Fibroblast of skin of abdomen (primary cell): ENCODE data around the gene BAZ2A.

Source experiments
- DNase-seq: peaks from one replicate; pipeline ENCODE4 v3.0.0-alpha.2; 2013

BAZ2A gene

DNA sequence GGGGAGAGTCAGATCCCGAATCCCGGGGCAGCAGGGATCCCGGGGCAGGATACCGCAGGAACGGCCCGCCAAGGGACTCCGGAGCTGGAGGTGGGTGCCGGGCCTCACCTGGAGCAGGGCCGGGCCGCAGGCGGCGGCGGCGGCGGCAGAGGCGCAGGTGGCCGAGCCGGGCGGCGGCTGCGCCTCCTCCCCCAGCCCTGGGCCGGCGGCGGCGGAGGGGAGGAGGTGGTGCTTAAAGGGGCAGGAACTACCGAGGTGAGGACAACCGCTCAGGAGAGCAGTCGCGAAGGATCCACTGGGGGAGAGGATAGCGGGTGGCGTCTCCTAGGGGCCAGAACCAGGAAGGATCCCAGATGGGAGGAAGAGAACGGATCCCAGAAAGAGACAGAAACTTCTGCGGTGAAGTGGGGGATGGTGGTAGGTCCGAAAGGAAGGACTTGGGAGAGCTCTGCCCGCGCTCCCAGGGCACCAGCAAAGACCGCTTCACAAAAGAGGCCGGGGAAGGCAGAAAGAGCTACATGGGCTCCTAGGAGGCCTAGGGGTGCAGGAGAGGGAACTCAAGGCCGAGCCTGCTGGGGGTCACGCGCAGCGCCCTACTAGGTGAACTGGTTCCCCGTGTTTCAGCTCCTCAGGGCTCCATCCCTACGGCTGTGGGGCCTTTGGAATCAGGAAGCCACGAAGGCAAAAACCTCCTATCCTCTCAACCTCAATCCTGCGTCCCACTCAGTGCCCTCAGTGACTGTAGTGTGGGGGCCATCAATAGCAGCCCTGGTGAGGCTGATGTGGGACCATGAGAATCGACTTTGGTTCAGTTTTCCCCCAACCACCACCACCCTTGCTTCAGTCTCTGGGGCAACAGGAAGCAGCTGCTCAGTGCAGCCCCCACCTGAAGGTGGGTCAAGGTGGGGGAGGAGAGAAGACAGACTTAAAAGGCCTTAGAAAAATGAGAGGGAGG lies 5.0 kb upstream of the BAZ2A start:
- peak; percentile 86 for DNase-seq

GRCh38 chr12:56634242-56634836 lies 4.2 kb upstream of the BAZ2A start:
- no peak for DNase-seq

- no peak for DNase-seq
Observed at GRCh38 chr12:56633468-56634241, 3.5 kb upstream of the BAZ2A start.

DNA sequence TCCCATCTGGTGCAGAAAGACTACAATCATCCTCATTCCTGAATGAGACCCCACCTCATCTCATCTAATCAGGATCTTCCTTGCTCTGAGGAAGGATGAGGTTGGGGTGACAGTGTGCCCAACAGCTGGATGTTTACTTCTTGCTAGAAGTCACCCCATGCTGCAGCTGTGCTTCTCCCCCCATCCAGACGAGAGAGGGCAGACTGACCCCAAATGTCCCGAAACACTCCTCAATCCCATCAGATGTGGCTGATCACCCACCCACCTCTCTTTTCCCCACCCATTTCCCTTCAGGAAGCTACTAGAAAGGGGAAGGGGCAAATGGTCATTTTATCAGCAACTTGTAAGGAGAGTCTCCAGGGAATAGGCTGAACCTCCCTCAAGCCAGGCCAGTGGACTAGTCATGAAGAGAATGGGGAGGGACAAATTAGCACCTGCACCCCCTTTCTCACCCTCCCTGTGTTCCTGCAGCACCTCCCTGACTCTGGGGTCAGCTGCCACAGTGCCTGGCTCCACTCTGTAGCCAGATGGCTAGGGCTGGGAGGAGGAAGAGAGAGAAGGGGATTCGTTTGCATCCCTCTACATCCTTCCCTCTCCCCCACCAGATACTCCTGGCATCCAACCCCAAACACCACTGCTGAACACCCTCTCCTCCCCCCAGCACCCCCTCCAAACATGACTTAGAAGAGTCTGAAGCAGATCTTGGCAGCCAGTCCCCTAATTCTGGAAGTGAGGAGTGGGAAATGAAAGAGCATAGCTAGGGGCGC lies 2.8 kb upstream of the BAZ2A start:
- no peak for DNase-seq

DNA sequence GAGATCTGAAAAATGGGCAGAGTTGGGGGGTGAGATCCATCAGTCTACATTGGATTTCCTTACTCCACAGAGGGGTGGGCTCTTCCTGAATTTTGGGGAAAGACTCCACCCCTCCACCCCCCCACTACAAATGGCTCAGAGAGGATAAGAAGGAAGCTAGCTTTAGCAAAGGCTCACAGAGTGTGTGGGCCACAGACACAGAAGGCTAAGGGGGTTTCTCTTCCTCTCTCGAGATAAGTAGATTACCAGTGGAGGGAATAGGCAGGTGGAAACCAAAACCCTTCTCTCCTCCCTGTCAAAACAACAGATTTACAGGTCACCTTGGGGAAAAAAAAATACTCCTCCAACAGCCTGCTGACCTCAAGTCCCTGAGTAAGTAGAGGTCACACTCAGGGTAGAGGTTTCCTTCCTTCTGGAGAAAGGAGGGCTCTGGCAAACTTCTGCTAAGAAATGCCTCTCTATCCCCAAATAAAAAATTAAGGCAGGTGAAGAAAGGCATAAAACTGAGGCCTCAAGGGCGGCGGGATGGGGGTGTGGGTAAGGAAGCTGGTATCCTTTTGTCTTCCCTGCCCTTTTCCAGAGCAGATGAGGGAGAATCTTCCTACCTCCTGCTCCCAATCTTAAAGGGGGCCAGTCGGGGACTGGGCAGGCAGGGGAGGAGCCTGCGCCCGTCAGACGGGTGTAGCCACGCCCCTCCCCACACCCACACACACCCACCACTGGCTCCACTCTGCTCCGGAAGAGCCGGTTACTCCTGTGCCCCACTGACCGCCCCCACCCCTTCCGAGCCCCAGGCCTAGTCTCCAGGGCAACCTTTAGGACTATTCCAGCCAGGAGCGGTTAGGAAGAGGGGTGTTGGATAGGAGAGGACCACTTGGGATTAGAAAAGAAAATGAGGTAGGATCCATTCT lies 1.9 kb upstream of the BAZ2A start:
- DNase-seq: no peak

DNA sequence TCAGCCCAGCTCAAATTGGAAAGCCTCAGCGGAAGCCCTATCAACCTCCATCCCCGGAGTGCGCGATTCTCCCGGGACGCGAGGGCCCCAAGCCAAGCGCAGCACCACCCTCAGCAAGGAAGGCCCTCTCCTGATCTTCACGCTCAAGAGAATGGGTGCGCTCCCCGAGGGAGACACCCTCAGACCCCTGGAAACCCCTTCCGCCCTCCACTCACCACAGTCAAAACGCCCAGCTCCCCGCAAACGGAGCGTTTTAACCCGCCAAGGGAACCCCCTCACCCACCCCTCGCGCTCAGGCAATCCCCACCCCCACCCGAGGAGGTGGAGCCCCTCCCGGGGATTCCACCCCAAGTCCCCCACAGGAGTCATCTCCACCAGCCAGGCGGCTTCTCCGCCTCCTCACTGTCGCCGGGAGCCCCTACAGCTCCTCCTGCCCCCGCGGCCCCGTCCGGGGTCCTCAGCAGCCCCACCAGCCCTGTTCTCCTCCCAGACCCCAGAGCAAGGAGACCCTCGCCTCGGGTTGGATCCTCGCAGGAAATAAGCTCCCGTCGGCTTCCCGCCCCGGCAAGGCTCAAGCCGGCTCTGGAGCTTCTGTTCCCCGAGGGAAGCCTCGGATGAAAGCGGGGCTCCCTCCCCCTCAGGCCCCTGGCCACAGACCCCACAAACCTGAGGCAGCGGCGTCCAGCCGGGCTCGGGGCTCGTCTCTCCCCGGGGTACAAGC lies 507 bp downstream of the BAZ2A start:
- no peak for DNase-seq

GRCh38 chr12:56628671-56629458 lies 1.3 kb downstream of the BAZ2A start:
- peak; percentile 34 for DNase-seq

- no peak for DNase-seq
Observed at GRCh38 chr12:56626701-56627100, 3.4 kb downstream of the BAZ2A start.

DNA sequence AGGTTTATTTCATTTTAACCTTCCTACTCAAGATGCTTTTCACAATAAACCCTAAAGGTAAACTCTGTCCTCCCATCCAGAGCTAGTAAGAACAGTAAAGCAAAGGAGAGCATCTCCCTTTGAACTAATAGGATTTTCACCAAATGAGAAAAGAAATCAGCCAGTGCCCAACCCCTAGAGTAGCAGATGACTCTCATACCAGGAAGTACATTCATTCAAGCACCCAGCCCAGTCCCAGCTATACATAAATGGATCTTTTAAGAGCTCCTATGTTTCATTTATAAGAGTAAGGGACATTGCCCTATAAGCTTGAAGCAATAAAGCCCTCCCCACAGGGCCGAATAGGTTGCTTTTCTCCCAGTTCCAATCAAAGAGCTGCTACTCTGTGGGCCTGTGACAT lies 7.6 kb downstream of the BAZ2A start:
- DNase-seq: no peak

DNA sequence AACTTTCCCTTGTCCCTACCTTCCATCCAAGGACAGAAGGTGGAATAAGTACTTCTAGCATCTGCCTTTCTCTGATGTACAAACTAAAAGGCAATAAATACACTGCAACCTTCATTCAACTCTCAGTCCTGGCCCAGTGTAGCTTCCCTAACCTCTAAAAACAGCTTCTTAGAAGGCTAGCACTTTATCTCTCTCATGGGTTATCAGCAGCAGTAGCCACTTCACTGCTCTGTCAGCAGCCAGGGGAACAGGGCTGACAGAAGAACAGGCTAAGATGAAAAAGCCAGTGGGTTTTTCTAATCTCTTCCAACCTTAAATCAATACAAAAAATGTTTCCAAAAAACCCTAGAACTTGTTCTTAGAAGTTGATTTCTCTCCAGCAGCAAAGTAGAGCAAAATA lies 13.2 kb downstream of the BAZ2A start:
- DNase-seq: no peak

- no peak for DNase-seq
Observed at GRCh38 chr12:56616244-56616643, 13.9 kb downstream of the BAZ2A start.

GRCh38 chr12:56614627-56615026 lies 15.5 kb downstream of the BAZ2A start:
- DNase-seq: no peak

- DNase-seq: no peak
Observed at GRCh38 chr12:56604355-56604754, 25.8 kb downstream of the BAZ2A start.

GRCh38 chr12:56602239-56602638 lies 27.9 kb downstream of the BAZ2A start:
- DNase-seq: no peak

- DNase-seq: no peak
Observed at GRCh38 chr12:56601503-56601902, 28.6 kb downstream of the BAZ2A start.

- DNase-seq: no peak
Observed at GRCh38 chr12:56600753-56601152, 29.4 kb downstream of the BAZ2A start.

DNA sequence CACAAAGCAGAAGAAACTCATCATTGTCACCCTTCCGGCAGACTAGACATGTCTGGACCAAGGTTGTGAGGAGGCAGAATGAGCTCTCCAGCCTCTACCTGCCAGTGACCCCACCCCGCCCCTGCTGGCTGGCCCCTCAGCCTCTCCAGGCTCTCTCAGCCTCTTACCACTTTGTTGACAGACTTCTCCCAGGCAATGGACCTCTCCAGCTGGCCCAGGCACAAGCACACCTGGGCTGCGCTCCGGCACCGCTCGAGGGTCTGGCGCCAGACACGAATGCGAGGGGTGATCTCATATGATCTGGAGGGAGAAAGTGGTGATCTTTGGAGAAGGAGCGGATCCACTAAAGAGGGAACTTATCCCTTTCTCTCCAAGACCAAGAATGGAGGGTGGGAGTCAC lies 30.3 kb downstream of the BAZ2A start:
- DNase-seq: no peak

DNA sequence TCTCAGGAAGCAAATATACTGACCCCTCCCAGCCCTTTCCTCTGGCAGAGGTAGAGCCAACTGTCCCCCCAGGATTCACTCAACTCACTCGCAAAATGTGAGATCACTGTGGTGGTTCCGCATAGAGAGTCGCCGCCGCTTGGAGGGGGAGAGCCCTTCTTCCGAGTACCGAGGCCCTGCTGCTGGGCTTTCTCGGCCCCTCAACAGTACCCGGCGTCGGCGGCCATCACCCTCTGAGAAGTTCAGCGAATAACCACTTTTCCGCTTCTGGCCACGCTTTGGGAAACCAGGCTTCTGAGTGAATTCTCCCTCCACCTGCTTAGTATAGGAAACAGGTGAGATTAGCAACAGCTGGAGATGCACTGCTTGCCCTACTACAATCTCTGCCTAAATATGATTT lies 31.1 kb downstream of the BAZ2A start:
- no peak for DNase-seq

DNA sequence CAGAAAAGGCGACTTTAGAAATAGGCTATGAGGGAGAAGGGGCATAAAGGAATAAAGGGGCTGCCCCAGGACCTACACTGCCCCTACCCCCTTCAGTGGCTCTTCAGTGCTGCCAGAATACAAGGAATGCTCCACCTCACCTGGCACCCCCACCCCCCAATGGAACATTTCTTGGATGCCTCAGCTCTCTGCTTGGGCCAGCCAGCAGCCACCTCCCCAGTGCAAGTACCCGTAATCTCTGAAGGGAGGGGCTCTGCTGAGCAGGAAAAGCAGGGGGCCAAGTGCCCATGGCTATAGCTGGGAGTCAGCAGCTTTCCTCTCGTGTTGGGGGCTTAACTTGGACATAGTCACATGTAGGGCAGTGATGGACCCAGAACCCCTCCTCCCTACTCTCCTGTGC lies 33.3 kb downstream of the BAZ2A start:
- no peak for DNase-seq
